C4-2B (cell line): ENCODE data around the gene PLBD2.

ENCODE experiments used
- ZFX ChIP-seq: fragments of 450-650 bp; IDR thresholded peaks from 2 replicates; pipeline ENCODE4 v1.6.1; 2017
- TF ChIP-seq, protein P1 (sequence below): fragments of 450-650 bp; conservative IDR thresholded peaks from 2 replicates; pipeline ENCODE4 v1.5.1; 2017; ENCODE audit warnings: mild to moderate bottlenecking

DNA sequence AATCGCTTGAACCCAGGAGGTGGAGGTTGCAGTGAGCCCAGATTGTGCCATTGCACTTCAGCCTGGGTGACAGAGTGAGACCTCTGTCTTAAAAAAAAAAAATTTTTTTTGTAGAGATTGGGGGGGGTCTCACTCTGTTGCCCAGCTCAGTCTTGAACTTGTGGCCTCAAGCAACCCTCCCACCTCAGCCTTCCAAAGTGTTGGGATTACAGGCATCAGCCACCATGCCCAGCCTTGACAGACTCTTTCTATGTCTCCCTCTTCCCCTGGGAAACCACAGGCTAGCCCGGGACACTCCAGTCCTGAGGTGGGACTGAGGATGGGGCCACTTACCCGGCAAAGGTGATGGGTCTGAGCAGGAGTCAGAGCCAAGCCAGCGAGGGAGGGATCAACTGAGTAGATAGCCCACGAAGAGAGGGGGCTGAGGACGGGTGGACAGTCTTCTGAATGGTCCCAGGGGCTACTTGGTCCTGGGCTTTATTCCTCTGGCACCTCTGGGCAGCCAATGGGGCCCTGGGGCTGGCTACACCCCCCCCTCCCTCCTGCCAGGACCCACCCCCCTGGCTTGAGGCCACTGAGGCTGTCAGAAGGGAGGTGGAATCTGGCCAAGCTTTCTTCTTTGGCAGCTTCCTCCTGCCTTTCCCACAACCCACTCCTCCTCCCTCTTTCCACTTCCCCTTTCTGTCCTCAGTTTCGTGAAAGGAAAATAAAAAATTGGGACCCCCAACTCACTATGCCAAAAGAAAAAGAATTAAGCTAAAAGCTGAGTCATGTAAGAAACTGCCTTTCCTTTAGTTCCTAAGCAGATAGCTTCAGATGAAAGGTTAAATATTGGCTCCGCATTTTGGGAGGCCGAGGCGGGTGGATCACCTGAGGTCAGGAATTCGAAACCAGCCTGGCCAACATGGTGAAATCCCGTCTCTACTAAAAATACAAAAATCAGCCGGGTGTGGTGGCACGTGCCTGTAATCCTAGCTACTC is 45.3 kb downstream of the PLBD2 start, which contains the start of gene SDS:
- TF ChIP-seq, protein P1, sequence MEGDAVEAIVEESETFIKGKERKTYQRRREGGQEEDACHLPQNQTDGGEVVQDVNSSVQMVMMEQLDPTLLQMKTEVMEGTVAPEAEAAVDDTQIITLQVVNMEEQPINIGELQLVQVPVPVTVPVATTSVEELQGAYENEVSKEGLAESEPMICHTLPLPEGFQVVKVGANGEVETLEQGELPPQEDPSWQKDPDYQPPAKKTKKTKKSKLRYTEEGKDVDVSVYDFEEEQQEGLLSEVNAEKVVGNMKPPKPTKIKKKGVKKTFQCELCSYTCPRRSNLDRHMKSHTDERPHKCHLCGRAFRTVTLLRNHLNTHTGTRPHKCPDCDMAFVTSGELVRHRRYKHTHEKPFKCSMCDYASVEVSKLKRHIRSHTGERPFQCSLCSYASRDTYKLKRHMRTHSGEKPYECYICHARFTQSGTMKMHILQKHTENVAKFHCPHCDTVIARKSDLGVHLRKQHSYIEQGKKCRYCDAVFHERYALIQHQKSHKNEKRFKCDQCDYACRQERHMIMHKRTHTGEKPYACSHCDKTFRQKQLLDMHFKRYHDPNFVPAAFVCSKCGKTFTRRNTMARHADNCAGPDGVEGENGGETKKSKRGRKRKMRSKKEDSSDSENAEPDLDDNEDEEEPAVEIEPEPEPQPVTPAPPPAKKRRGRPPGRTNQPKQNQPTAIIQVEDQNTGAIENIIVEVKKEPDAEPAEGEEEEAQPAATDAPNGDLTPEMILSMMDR = no peak
- no peak for TF ChIP-seq ZFX
